ENCODE measurements around the gene CNR2.
"Not testable (repeated sequence)": the region's sequence is repeated elsewhere in the genome, so short reads cannot be mapped to it uniquely, and the experiment has no call there.

The CNR2 gene

GRCh38 chr1:23882746-23883145 lies 30.4 kb downstream of the CNR2 start:
- no peak for DNase-seq

- DNase-seq = no peak
Observed at GRCh38 chr1:23879809-23880208, 33.4 kb downstream of the CNR2 start.

GRCh38 chr1:23878668-23879067 lies 34.5 kb downstream of the CNR2 start:
- no peak for DNase-seq

GRCh38 chr1:23875382-23875781 lies 37.8 kb downstream of the CNR2 start:
- no peak for DNase-seq

- no peak for DNase-seq
Observed at GRCh38 chr1:23872421-23872820, 40.7 kb downstream of the CNR2 start.

GRCh38 chr1:23869051-23869450 lies 44.1 kb downstream of the CNR2 start:
- no peak for DNase-seq

- DNase-seq = no peak
Observed at GRCh38 chr1:23868557-23869016, 44.6 kb downstream of the CNR2 start.

- peak; percentile 98 for DNase-seq
Observed at GRCh38 chr1:23867895-23868556, 45.1 kb downstream of the CNR2 start, which contains the start of gene FUCA1. TSS of gene FUCA1 (minus strand) at chr1:23868290. CDS start at chr1:23868286, 4 bp downstream.

GRCh38 chr1:23867542-23867894 lies 45.6 kb downstream of the CNR2 start:
- DNase-seq = no peak

GRCh38 chr1:23865543-23865930 lies 47.6 kb downstream of the CNR2 start:
- DNase-seq = no peak

GRCh38 chr1:23864801-23865542 lies 48.2 kb downstream of the CNR2 start:
- no peak for DNase-seq

GRCh38 chr1:23862640-23863039 lies 50.5 kb downstream of the CNR2 start:
- DNase-seq = no peak

GRCh38 chr1:23854568-23854967 lies 58.6 kb downstream of the CNR2 start:
- peak; percentile 9 for DNase-seq

- not testable (repeated sequence) for DNase-seq
Observed at GRCh38 chr1:23853124-23853523, 60.0 kb downstream of the CNR2 start.

- DNase-seq = not testable (repeated sequence)
Observed at GRCh38 chr1:23851406-23851805, 61.8 kb downstream of the CNR2 start.

GRCh38 chr1:23848673-23849616 lies 64.2 kb downstream of the CNR2 start:
- DNase-seq = no peak

GRCh38 chr1:23847482-23848095 lies 65.6 kb downstream of the CNR2 start:
- DNase-seq = not testable (repeated sequence)

GRCh38 chr1:23845163-23845562 lies 68.0 kb downstream of the CNR2 start:
- no peak for DNase-seq

GRCh38 chr1:23843644-23844043 lies 69.5 kb downstream of the CNR2 start:
- no peak for DNase-seq

GRCh38 chr1:23838401-23838866 lies 74.7 kb downstream of the CNR2 start:
- peak; percentile 81 for DNase-seq

- DNase-seq = no peak
Observed at GRCh38 chr1:23837908-23838307, 75.3 kb downstream of the CNR2 start.

GRCh38 chr1:23836037-23836436 lies 77.1 kb downstream of the CNR2 start:
- DNase-seq = no peak

GRCh38 chr1:23834156-23834555 lies 79.0 kb downstream of the CNR2 start:
- not testable (repeated sequence) for DNase-seq
